BE2C (cell line): Measurements from ENCODE around the gene CTNNBL1.

Source experiments
- DNase-seq: peaks from one replicate; pipeline ENCODE4 v3.0.0-alpha.2; 2020
- H3K27me3 ChIP-seq: fragments of 250-450 bp; sonication (Bioruptor Pico); 2 replicates; pipeline ENCODE4 v1.5.1; 2020; ENCODE audit warnings: mild to moderate bottlenecking
- H3K36me3 ChIP-seq: fragments of 250-450 bp; sonication (Bioruptor Pico); 2 replicates; pipeline ENCODE4 v1.5.1; 2020; ENCODE audit warnings: mild to moderate bottlenecking
- H3K4me1 ChIP-seq: fragments of 250-450 bp; sonication (Bioruptor Pico); 2 replicates; pipeline ENCODE4 v1.5.1; 2020
- H3K4me3 ChIP-seq: 2 replicates; pipeline ENCODE4 v1.5.1; 2011; ENCODE audit warnings: low read depth, low read length
- H3K9me3 ChIP-seq: fragments of 250-450 bp; sonication (Bioruptor Pico); 2 replicates; pipeline ENCODE4 v1.5.1; 2020
- CTCF ChIP-seq: IDR thresholded peaks from 2 replicates; pipeline ENCODE4 v1.5.1; 2012; ENCODE audit warnings: mild to moderate bottlenecking, low read depth, low read length

The CTNNBL1 gene

GRCh38 chr20:37898233-37899104 lies 204.6 kb downstream of the CTNNBL1 start:
- TF ChIP-seq CTCF = no peak

GRCh38 chr20:37899105-37900045 lies 205.5 kb downstream of the CTNNBL1 start:
- Histone ChIP-seq H3K4me3 (no peak overlapping the region), H3K4me1 (peaks cover 10% of the 10 kb centered on the region), H3K9me3 (no peaks in the 10 kb centered on the region), H3K36me3 (no peaks in the 10 kb centered on the region), H3K27me3 (peaks cover 8% of the 10 kb centered on the region; the same call in 1 of the 2 replicates)
- TF ChIP-seq CTCF = peak; percentile 30
- no peak for DNase-seq

More at GRCh38 chr20:37898233-37899104, 204.6 kb downstream of the CTNNBL1 start:
- Histone ChIP-seq H3K4me3 (no peak overlapping the region), H3K27me3 (peaks cover 3% of the 10 kb centered on the region; the same call in 1 of the 2 replicates), H3K4me1 (peaks cover 10% of the 10 kb centered on the region), H3K36me3 (no peaks in the 10 kb centered on the region), H3K9me3 (no peaks in the 10 kb centered on the region)
- no peak for DNase-seq

- Histone ChIP-seq H3K4me1 (peaks cover 10% of the 10 kb centered on the region), H3K4me3 (no peak overlapping the region), H3K9me3 (no peaks in the 10 kb centered on the region), H3K36me3 (no peaks in the 10 kb centered on the region), H3K27me3 (peaks cover 8% of the 10 kb centered on the region; the same call in 1 of the 2 replicates)
- no peak for TF ChIP-seq CTCF
- no peak for DNase-seq
Observed at GRCh38 chr20:37901240-37901639, 207.4 kb downstream of the CTNNBL1 start.

- Histone ChIP-seq H3K9me3 (no peaks in the 10 kb centered on the region), H3K4me1 (peaks cover 9% of the 10 kb centered on the region), H3K36me3 (no peaks in the 10 kb centered on the region), H3K4me3 (peak overlapping the region; percentile 46; the same call in 1 of the 2 replicates), H3K27me3 (peaks cover 8% of the 10 kb centered on the region; the same call in 1 of the 2 replicates)
- peak; percentile 64 for DNase-seq
- TF ChIP-seq CTCF = peak; percentile 82
Observed at GRCh38 chr20:37901654-37902503, 208.0 kb downstream of the CTNNBL1 start.

GRCh38 chr20:37902504-37903313 lies 208.9 kb downstream of the CTNNBL1 start, which contains the start of gene VSTM2L:
VSTM2L (plus strand) TSS chr20:37903127; CDS start chr20:37903351, 224 bp downstream.
- peak within 1 kb of the TSS; percentile 46 for H3K4me3 ChIP-seq
- no peaks in the 10 kb centered on the region for H3K9me3 ChIP-seq
- H3K27me3 ChIP-seq = peaks cover 8% of the 10 kb centered on the region; the same call in 1 of the 2 replicates
- TF ChIP-seq CTCF = no peak
- peaks cover 4% of the 10 kb centered on the region for H3K4me1 ChIP-seq
- H3K36me3 ChIP-seq = no peaks in the 10 kb centered on the region
- peak; percentile 38 for DNase-seq
